ENCODE data around the gene ADGRA1.

ADGRA1 gene

GRCh38 chr10:133056651-133057178 lies 31.0 kb upstream of the ADGRA1 start:
- DNase-seq (ENCODE audit: low read depth, low spot score), result no peak

- DNase-seq (ENCODE audit: low read depth, low spot score), result no peak
Measured at GRCh38 chr10:133058331-133059092, 29.2 kb upstream of the ADGRA1 start.

GRCh38 chr10:133059093-133059470 lies 28.6 kb upstream of the ADGRA1 start:
- DNase-seq (ENCODE audit: low read depth, low spot score), result no peak

GRCh38 chr10:133059571-133059970 lies 28.2 kb upstream of the ADGRA1 start:
- no peak for DNase-seq (ENCODE audit: low read depth, low spot score)

- no peak for DNase-seq (ENCODE audit: low read depth, low spot score)
Measured at GRCh38 chr10:133060022-133060421, 27.7 kb upstream of the ADGRA1 start.

GRCh38 chr10:133060466-133060865 lies 27.3 kb upstream of the ADGRA1 start:
- DNase-seq (ENCODE audit: low read depth, low spot score), result no peak

GRCh38 chr10:133060881-133061280 lies 26.8 kb upstream of the ADGRA1 start:
- DNase-seq (ENCODE audit: low read depth, low spot score), result no peak

GRCh38 chr10:133061296-133062038 lies 26.3 kb upstream of the ADGRA1 start:
- no peak for DNase-seq (ENCODE audit: low read depth, low spot score)

- no peak for DNase-seq (ENCODE audit: low read depth, low spot score)
Measured at GRCh38 chr10:133062085-133062484, 25.6 kb upstream of the ADGRA1 start.

- DNase-seq (ENCODE audit: low read depth, low spot score), result no peak
Measured at GRCh38 chr10:133062635-133063034, 25.1 kb upstream of the ADGRA1 start.

GRCh38 chr10:133067149-133068105 lies 20.3 kb upstream of the ADGRA1 start:
- no peak for DNase-seq (ENCODE audit: low read depth, low spot score)

- DNase-seq (ENCODE audit: low read depth, low spot score), result no peak
Measured at GRCh38 chr10:133068111-133069032, 19.4 kb upstream of the ADGRA1 start.

- DNase-seq (ENCODE audit: low read depth, low spot score), result no peak
Measured at GRCh38 chr10:133069033-133069525, 18.6 kb upstream of the ADGRA1 start.

GRCh38 chr10:133070405-133070804 lies 17.3 kb upstream of the ADGRA1 start:
- DNase-seq (ENCODE audit: low read depth, low spot score), result no peak

GRCh38 chr10:133070810-133071209 lies 16.9 kb upstream of the ADGRA1 start:
- DNase-seq (ENCODE audit: low read depth, low spot score), result no peak

- DNase-seq (ENCODE audit: low read depth, low spot score), result no peak
Measured at GRCh38 chr10:133071733-133072132, 16.0 kb upstream of the ADGRA1 start.

- no peak for DNase-seq (ENCODE audit: low read depth, low spot score)
Measured at GRCh38 chr10:133072196-133072595, 15.5 kb upstream of the ADGRA1 start.

GRCh38 chr10:133072720-133073390 lies 14.9 kb upstream of the ADGRA1 start:
- DNase-seq (ENCODE audit: low read depth, low spot score), result no peak

- DNase-seq (ENCODE audit: low read depth, low spot score), result no peak
Measured at GRCh38 chr10:133075346-133076137, 12.2 kb upstream of the ADGRA1 start.

Data from iPS DF 19.7 (cell line).